Coronary artery (tissue), 2 donors: Measurements from ENCODE around the gene MAP4K4.

Experiments
- DNase-seq: peaks from one replicate; pipeline ENCODE4 v3.0.0-alpha.2; 2017; ENCODE audit warnings: low spot score
- H3K27ac ChIP-seq, 2 donors: fragments of 200-600 bp; sonication (generic); one replicate each; pipeline ENCODE4 v1.5.1; 2016 to 2019
- H3K4me3 ChIP-seq: fragments of 200-600 bp; sonication (generic); 2 replicates; pipeline ENCODE4 v1.5.1; 2016; ENCODE audit warnings: mild to moderate bottlenecking, moderate library complexity
- CTCF ChIP-seq: fragments of 200-600 bp; sonication (generic); IDR thresholded peaks from one replicate; pipeline ENCODE4 v1.5.1; 2019; ENCODE audit warnings: antibody characterized with exemption

MAP4K4 gene

GRCh38 chr2:101889460-101890098 lies 192.1 kb downstream of the MAP4K4 start:
- no peak overlapping the region for H3K27ac ChIP-seq
- no peak for DNase-seq
- no peak overlapping the region for H3K4me3 ChIP-seq
- no peak for TF ChIP-seq CTCF

GRCh38 chr2:101892377-101892776 lies 194.9 kb downstream of the MAP4K4 start:
- DNase-seq: no peak

GRCh38 chr2:101893681-101894381 lies 196.3 kb downstream of the MAP4K4 start:
- no peak for TF ChIP-seq CTCF
- DNase-seq: no peak
- no peak overlapping the region for H3K27ac ChIP-seq
- H3K4me3 ChIP-seq: no peak overlapping the region

More at GRCh38 chr2:101892377-101892776, 194.9 kb downstream of the MAP4K4 start:
- Histone ChIP-seq H3K4me3 (no peak overlapping the region), H3K27ac (no peak overlapping the region)
- no peak for TF ChIP-seq CTCF

- H3K4me3 ChIP-seq: no peak overlapping the region
- TF ChIP-seq CTCF: no peak
- no peak for DNase-seq
- H3K27ac ChIP-seq: no peak overlapping the region
These were observed 197.5 kb downstream of the MAP4K4 start for GRCh38 chr2:101895039-101895438.

GRCh38 chr2:101895819-101896322 lies 198.4 kb downstream of the MAP4K4 start:
- no peak overlapping the region for H3K27ac ChIP-seq

GRCh38 chr2:101897301-101897700 lies 199.8 kb downstream of the MAP4K4 start:
- no peak for TF ChIP-seq CTCF
- no peak for DNase-seq
- H3K4me3 ChIP-seq: no peak overlapping the region
- no peak overlapping the region for H3K27ac ChIP-seq

More at GRCh38 chr2:101895819-101896322, 198.4 kb downstream of the MAP4K4 start:
- H3K4me3 ChIP-seq: no peak overlapping the region
- TF ChIP-seq CTCF: no peak
- no peak for DNase-seq

DNA sequence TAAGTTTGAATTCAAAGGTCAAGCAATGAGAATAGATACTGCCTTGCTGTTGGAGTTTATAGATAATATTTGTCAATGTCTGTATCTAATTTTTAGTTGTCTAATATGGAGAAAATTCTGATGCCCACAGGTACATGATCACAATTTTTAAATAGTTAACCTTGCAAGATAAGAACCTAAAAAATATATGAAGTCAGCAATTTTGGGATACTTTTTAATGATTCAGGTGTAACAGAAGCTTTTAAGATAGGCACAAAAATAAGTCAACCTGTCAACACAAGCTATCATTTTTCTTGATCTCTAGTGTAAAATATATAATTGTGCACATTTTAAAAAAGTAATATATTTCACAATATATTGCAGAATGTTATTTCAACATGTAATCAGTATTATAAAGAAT lies 201.8 kb downstream of the MAP4K4 start:
- Histone ChIP-seq H3K27ac (no peak overlapping the region), H3K4me3 (no peak overlapping the region)
- TF ChIP-seq CTCF: no peak
- no peak for DNase-seq
